ENCODE data around the gene RNF167. TPM values are rescaled to one million over a fixed set of nuclear protein-coding genes. Genes with fewer than 3 reads are reported as not detected.

The RNF167 gene
- total and polyA plus RNA-seq, 2 of the 13 experiments (the other 11 are each of a cell fraction or from before 2014, with no cell fraction given), result 44.1 to 45.4 TPM

DNA sequence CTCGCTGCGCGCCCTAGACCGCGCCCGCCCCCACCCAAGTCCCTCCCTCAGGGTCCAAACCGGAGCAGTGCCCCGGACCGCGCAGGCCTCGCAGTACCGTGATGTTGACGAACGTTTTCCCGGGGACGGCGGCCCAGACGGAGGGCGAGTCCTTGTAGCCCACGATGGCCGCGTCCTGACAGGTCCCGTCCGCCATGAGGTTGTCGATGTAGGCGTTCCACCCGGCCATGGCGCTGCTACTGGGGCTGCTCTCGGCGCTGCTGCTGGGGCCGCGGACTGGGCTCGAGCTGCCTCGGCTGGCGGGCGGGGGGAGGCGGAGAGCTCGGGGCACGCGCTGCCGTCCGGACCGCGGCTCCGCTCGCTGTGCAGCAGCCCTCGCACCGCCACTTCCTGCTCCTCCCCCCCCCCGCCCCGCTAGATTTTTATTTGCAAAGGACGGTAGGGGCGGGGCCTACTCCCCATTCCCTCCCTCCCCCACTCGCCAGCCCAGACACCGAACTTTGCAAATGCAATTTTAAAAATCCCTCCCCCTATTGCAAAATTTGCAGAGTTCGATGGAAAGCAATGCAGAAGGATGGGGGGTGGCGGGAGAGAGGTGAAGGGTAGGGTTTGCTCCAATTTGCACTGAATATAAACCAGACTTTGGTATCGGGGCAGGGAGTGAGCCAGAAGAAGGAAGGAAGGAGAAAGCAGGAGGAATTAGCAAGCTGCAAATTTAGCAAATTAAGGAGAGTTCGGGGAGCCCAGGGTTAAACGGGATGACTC, 8.3 kb downstream of the RNF167 start, which contains the start of gene PFN1 (continued):
- TF ChIP-seq ZBTB7A (CRISPR knock-in tag; IDR thresholded peaks at IDR 0.05), result 0 out of 2 replicates have a peak, but pooled peaks have one; percentile 37
- TF ChIP-seq AKAP8 (CRISPR knock-in tag; IDR thresholded peaks at IDR 0.05), result peak; percentile 72; the same call in 1 of the 2 replicates
- TF ChIP-seq, protein P1, sequence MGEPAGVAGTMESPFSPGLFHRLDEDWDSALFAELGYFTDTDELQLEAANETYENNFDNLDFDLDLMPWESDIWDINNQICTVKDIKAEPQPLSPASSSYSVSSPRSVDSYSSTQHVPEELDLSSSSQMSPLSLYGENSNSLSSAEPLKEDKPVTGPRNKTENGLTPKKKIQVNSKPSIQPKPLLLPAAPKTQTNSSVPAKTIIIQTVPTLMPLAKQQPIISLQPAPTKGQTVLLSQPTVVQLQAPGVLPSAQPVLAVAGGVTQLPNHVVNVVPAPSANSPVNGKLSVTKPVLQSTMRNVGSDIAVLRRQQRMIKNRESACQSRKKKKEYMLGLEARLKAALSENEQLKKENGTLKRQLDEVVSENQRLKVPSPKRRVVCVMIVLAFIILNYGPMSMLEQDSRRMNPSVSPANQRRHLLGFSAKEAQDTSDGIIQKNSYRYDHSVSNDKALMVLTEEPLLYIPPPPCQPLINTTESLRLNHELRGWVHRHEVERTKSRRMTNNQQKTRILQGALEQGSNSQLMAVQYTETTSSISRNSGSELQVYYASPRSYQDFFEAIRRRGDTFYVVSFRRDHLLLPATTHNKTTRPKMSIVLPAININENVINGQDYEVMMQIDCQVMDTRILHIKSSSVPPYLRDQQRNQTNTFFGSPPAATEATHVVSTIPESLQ (CRISPR knock-in tag; conservative IDR thresholded peaks at IDR 0.05), result no peak
- TF ChIP-seq SAFB2 (CRISPR knock-in tag; IDR thresholded peaks at IDR 0.05; ENCODE audit: borderline replicate concordance, low read depth), result no peak; the same call in 1 of the 2 replicates
- no peak for TF ChIP-seq RARG (CRISPR knock-in tag; IDR thresholded peaks at IDR 0.05; ENCODE audit: low read depth)
- TF ChIP-seq ELF3 (CRISPR knock-in tag; IDR thresholded peaks at IDR 0.05), result peak; percentile 87
- TF ChIP-seq SKI (IDR thresholded peaks at IDR 0.05; ENCODE audit: partially characterized antibody), result peak; percentile 75
- peak; percentile 56; the same call in 1 of the 2 replicates for TF ChIP-seq TBX2 (CRISPR knock-in tag; IDR thresholded peaks at IDR 0.05; ENCODE audit: borderline replicate concordance)
- TF ChIP-seq SNAPC2 (CRISPR knock-in tag; IDR thresholded peaks at IDR 0.05), result peak; percentile 61; the same call in 1 of the 2 replicates
- no peak for TF ChIP-seq NR3C1 (CRISPR knock-in tag; IDR thresholded peaks at IDR 0.05)
- TF ChIP-seq, protein P2, sequence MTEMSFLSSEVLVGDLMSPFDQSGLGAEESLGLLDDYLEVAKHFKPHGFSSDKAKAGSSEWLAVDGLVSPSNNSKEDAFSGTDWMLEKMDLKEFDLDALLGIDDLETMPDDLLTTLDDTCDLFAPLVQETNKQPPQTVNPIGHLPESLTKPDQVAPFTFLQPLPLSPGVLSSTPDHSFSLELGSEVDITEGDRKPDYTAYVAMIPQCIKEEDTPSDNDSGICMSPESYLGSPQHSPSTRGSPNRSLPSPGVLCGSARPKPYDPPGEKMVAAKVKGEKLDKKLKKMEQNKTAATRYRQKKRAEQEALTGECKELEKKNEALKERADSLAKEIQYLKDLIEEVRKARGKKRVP (CRISPR knock-in tag; IDR thresholded peaks at IDR 0.05), result peak in 1 of 2 experiments; percentile 7; a peak in 1 of 4 replicates
- TF ChIP-seq, protein P3, sequence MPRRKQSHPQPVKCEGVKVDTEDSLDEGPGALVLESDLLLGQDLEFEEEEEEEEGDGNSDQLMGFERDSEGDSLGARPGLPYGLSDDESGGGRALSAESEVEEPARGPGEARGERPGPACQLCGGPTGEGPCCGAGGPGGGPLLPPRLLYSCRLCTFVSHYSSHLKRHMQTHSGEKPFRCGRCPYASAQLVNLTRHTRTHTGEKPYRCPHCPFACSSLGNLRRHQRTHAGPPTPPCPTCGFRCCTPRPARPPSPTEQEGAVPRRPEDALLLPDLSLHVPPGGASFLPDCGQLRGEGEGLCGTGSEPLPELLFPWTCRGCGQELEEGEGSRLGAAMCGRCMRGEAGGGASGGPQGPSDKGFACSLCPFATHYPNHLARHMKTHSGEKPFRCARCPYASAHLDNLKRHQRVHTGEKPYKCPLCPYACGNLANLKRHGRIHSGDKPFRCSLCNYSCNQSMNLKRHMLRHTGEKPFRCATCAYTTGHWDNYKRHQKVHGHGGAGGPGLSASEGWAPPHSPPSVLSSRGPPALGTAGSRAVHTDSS (CRISPR knock-in tag; conservative IDR thresholded peaks at IDR 0.05), result 0 out of 2 replicates have a peak, but pooled peaks have one; percentile 20
- TF ChIP-seq, protein P4, sequence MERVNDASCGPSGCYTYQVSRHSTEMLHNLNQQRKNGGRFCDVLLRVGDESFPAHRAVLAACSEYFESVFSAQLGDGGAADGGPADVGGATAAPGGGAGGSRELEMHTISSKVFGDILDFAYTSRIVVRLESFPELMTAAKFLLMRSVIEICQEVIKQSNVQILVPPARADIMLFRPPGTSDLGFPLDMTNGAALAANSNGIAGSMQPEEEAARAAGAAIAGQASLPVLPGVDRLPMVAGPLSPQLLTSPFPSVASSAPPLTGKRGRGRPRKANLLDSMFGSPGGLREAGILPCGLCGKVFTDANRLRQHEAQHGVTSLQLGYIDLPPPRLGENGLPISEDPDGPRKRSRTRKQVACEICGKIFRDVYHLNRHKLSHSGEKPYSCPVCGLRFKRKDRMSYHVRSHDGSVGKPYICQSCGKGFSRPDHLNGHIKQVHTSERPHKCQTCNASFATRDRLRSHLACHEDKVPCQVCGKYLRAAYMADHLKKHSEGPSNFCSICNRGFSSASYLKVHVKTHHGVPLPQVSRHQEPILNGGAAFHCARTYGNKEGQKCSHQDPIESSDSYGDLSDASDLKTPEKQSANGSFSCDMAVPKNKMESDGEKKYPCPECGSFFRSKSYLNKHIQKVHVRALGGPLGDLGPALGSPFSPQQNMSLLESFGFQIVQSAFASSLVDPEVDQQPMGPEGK (CRISPR knock-in tag; IDR thresholded peaks at IDR 0.05), result peak; percentile 49
- TF ChIP-seq ZSCAN12 (CRISPR knock-in tag; IDR thresholded peaks at IDR 0.05), result no peak
- no peak for TF ChIP-seq ZNF720 (CRISPR knock-in tag; IDR thresholded peaks at IDR 0.05)
- no peak for TF ChIP-seq HNRNPL (IDR thresholded peaks at IDR 0.05; ENCODE audit: low read depth, low read length)
- TF ChIP-seq, protein P5, sequence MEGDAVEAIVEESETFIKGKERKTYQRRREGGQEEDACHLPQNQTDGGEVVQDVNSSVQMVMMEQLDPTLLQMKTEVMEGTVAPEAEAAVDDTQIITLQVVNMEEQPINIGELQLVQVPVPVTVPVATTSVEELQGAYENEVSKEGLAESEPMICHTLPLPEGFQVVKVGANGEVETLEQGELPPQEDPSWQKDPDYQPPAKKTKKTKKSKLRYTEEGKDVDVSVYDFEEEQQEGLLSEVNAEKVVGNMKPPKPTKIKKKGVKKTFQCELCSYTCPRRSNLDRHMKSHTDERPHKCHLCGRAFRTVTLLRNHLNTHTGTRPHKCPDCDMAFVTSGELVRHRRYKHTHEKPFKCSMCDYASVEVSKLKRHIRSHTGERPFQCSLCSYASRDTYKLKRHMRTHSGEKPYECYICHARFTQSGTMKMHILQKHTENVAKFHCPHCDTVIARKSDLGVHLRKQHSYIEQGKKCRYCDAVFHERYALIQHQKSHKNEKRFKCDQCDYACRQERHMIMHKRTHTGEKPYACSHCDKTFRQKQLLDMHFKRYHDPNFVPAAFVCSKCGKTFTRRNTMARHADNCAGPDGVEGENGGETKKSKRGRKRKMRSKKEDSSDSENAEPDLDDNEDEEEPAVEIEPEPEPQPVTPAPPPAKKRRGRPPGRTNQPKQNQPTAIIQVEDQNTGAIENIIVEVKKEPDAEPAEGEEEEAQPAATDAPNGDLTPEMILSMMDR (CRISPR knock-in tag; IDR thresholded peaks at IDR 0.05), result no peak
- no peak; the same call in 1 of the 2 replicates for TF ChIP-seq PHF21A (CRISPR knock-in tag; IDR thresholded peaks at IDR 0.05)
- no peak for TF ChIP-seq IKZF1 (IDR thresholded peaks at IDR 0.05)
- TF ChIP-seq ZNF501 (CRISPR knock-in tag; IDR thresholded peaks at IDR 0.05), result no peak

All from HepG2 (cell line).